GM18907 (cell line): ENCODE data around the gene QPCT.
"Not testable (repeated sequence)": the region's sequence is repeated elsewhere in the genome, so short reads cannot be mapped to it uniquely, and the experiment has no call there.

ENCODE experiments used
- ATAC-seq: cut with Tn5 transposase; IDR thresholded peaks from one replicate; pipeline ENCODE4 v1.9.1; 2021; ENCODE audit warnings: mild to moderate bottlenecking, moderate library complexity; ENCODE audit not compliant: unreplicated experiment

Gene QPCT

DNA sequence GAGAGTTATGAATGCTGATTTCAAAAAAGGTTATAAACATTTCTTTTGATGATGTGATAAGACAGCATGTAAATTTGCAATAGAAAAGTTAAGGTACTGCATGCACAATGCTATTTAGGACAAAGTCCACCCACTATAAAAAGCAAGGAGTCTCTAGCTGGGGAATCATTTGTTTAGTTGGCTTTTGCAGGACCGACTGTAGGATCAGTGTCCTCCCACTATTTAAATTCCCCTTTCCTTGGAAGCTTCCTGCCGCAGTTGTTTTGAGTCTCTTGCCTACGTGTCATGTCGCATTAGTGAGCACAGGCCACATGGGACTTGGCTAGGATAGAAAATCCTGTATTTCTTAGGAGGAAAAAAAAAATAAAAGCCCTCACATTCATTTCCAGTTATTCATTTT is 13.1 kb downstream of the QPCT start:
- no peak for ATAC-seq

GRCh38 chr2:37358466-37358865 is 14.0 kb downstream of the QPCT start:
- no peak for ATAC-seq

DNA sequence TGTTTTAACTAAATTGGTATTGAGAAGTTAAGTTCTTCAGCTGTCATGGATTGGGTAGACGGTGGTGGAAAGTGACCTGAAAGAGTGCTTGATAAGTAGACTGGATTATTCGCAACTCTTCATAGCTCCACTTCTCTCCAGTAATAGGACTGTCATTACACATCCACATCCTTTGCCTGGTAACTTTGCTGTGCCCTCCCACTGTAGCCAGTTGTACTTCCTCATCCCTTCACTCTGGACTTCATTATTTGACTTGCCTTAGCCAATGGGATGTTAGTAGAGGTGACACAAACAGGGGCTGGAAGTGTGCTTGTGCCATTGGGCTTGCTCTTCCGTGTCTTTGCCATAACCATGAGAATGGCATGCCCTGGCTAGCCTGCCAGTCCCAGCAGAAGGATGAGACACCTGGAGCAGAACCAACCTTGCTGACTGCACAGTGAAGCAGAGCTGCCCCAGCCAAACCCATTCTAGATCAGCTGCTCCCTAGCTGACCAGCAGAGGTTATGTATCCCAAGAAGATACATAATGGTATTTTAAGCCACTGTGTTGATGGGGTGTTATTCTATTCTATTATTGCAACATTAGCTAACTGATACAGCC is 16.9 kb downstream of the QPCT start:
- no peak for ATAC-seq

DNA sequence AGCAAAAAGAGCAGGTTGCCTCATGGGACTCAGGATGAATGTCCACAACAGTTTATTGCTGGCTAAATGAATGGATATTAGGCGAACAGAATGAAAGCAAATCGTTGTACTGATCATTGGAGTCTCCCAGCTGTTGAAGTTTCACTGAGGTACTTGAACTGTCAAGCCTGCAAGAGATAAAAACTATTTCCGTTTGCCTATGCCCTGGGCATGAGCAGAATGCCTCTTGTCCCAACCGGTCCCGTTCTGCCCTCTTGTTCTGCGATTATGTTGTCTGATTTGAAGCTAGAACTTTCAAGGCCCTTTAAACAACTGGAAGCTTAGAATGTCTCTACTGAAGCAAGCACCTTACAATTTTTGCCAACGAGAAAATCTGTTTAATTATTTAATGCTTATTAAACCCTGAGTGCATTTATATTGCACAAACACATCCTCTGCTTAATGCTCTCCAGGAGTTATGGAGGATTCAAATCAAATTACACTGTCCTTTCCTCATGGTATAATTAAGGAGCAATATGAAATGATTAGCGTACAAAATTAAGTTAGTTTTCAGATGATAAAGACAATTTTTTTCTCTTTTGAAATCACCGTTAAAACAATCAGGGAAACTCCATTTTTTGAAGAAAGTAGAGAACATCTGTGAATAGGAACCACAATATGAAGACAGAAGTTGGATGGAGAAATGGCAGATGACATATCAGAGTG is 17.7 kb downstream of the QPCT start:
- ATAC-seq = no peak

DNA sequence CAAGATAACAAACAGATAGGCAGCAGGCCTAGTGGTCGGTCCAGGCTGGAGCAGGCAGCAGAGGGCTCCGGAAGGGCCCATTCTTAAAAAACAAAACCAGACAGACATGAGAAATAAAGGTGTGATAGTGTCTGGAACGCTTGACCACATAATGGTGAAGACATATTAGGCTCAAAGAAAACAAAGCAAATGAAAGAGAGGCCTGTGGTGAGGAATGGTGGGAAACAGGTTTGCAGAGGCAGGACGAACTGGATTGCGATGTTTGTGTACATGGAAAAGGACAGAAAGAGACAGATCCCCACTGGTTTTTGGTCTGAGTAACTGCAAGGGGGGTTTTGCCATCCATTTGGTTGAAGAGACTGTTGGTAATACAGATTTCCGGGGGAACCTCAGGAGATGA is 19.9 kb downstream of the QPCT start:
- ATAC-seq = no peak

DNA sequence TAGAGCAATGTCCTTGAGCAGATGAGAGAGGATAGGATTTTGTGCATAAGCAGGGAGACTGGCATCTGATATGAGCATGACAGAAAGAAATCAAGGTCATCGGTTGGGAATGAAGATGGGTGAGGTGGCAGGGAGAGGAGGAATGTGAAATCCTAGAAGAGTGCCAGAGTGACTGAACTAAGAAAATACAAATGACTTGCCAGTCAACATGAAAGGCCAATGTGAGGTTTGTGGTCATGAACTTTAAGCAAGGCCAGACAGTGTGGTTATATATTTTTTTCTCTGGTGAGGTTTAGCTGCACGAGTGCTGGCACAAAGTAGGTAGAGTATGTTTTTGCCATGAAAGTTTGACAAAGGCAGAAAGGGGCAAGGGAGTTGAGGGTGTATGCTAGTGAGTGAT is 21.2 kb downstream of the QPCT start:
- peak; percentile 79 for ATAC-seq

- ATAC-seq = no peak
Measured at GRCh38 chr2:37366773-37367172, 22.3 kb downstream of the QPCT start.

- no peak for ATAC-seq
Measured at GRCh38 chr2:37367310-37367709, 22.9 kb downstream of the QPCT start.

- ATAC-seq = no peak
Measured at GRCh38 chr2:37367984-37368383, 23.6 kb downstream of the QPCT start.

- no peak for ATAC-seq
Measured at GRCh38 chr2:37370666-37371065, 26.2 kb downstream of the QPCT start.

GRCh38 chr2:37372000-37372399 is 27.6 kb downstream of the QPCT start:
- no peak for ATAC-seq

GRCh38 chr2:37375741-37376288 is 31.4 kb downstream of the QPCT start:
- ATAC-seq = peak; percentile 24

- peak; percentile 90 for ATAC-seq
Measured at GRCh38 chr2:37376421-37377186, 32.2 kb downstream of the QPCT start.

DNA sequence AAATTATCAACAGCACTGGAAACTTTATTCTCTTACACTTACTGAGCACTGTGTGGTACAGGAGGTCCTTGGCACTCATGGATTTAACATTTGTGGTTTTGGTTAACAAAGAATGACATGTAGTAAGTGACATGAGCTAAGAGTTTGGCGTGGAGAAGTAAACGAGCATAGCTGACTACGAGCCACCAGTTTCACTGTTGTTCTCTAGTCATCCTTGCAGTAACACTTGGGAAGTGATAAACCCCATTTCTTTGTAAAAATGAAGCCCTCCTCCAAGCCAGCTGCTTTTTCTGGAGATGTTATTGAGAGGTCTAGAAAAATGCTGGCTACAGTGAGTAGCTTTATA is 32.7 kb downstream of the QPCT start:
- ATAC-seq = peak; percentile 52

DNA sequence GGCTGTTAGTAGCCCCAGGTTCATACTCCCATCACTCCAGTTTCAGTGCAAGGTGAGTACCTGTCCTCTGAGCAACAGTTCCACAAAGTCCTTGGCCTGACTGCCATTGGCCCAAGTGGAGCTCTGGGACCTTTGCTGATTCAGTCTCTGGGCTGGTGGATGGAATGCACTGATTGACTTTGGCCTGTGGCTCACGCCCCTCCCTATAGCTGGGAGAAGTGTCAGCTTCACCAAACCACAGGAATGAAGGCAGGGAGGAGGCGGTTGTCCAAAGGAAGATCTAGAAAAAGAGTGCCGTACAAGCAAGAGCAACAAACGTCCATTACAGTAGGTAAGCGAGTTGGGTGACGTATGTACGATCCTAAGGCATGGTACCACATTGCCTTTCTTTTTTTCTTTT is 34.0 kb downstream of the QPCT start:
- no peak for ATAC-seq

GRCh38 chr2:37379881-37380296 is 35.5 kb downstream of the QPCT start:
- no peak for ATAC-seq

GRCh38 chr2:37380787-37381186 is 36.4 kb downstream of the QPCT start:
- ATAC-seq = not testable (repeated sequence)

GRCh38 chr2:37384261-37384660 is 39.8 kb downstream of the QPCT start:
- not testable (repeated sequence) for ATAC-seq

DNA sequence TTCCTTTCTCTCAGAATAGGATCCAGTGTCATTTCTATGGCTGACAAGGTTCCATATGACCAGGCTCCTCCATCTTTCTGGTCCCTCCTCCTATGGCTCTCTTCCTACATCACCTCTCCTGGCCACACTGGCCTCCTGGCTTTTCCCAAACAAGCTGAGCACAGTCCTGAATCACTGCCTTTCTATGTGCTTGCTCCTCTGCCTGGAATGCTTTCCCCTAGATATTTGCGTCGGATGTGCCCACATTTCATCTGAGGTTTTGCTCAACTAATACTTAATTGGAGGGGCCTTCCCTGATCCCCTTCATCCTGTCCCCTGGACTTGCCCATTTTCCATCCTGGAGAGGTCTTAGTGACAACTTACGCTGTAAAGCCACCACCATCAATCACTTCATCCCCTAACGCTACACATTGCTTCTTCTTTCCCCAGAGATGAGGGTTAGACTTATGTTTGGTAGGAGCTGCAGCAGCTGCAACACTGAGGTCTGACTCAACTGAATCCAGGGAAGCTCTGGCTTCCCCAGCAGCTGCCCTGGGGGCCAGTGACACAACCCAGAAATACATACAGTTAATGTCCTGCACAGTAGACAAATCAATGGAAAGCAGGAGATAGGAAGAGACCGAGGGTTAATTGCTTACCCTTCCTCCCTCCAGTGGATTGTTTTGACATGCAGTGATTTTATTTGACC is 42.9 kb downstream of the QPCT start:
- ATAC-seq = no peak

- ATAC-seq = no peak
Measured at GRCh38 chr2:37388074-37388473, 43.6 kb downstream of the QPCT start.

DNA sequence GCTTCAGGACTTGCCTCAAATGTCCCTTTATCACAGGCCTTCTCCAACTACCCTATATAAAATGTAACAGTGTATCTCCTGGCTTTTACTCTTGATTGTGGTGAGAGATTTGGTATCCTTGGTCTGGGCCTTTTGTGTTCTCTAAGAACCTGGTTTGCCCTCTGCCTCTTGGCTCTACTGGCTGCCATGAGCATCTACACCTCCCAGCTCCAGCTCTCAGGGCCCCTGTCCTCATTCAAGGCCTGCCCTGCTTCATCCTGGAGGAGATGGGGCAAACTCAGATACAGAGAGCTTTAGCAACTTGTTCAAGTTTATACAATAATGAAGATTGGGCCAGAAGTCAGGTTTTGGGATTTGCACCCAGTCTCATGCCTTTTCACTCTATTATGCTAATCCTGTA is 45.0 kb downstream of the QPCT start:
- ATAC-seq = no peak
